ENCODE measurements around the gene SEPTIN5. TPM values are rescaled to one million over a fixed set of nuclear protein-coding genes. Genes with fewer than 3 reads are reported as not detected.
A peak's percentile ranks its signal among the peaks of the same experiment; 100 is the strongest.

Gene SEPTIN5
- total RNA-seq, 4 donors from 2014 or later, result 102 to 193 (median 125) TPM

DNA sequence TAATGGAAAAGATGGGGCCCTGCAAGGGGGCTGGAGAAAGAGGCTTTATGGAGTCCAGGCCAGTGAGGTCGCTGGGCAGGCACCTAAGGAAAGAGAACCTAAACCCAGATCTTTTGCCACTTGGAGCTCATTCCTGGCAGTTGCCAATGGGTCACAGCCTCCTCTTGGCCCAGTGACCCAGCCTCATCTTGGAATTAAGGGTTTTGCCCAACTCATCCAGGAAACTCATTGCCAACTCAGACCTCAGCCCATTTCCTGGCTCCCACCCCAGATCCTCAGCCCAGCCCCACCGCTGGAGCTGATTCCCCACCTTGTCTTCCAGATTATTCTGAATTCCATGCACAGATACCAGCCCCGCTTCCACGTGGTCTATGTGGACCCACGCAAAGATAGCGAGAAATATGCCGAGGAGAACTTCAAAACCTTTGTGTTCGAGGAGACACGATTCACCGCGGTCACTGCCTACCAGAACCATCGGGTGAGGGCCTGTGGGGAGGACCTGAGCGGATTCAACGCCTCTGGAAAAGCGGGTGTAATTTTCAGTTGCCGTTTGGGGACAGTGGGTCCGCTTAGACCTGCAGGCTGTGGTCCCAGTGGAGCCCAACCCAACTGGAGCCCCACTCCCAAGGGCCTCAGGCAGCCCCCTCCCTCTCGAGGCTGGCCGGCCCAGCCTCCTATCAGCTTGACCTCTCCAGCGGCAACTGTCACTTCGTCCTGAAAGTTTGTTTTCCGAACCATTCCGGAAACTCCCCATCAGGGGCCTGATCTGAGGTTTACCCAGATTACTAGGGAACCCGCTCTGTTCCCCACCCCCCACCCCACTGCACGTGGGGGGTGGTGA lies 50.6 kb downstream of the SEPTIN5 start:
- intact Hi-C loops (cut with DNase I; ENCODE audit: low total_unique reads), result no loop called here
- no peak for DNase-seq (ENCODE audit: low spot score in 2 of 2)
- TF ChIP-seq, protein P1, sequence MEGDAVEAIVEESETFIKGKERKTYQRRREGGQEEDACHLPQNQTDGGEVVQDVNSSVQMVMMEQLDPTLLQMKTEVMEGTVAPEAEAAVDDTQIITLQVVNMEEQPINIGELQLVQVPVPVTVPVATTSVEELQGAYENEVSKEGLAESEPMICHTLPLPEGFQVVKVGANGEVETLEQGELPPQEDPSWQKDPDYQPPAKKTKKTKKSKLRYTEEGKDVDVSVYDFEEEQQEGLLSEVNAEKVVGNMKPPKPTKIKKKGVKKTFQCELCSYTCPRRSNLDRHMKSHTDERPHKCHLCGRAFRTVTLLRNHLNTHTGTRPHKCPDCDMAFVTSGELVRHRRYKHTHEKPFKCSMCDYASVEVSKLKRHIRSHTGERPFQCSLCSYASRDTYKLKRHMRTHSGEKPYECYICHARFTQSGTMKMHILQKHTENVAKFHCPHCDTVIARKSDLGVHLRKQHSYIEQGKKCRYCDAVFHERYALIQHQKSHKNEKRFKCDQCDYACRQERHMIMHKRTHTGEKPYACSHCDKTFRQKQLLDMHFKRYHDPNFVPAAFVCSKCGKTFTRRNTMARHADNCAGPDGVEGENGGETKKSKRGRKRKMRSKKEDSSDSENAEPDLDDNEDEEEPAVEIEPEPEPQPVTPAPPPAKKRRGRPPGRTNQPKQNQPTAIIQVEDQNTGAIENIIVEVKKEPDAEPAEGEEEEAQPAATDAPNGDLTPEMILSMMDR (IDR thresholded peaks at IDR 0.05), result no peak
- TF ChIP-seq POLR2A (IDR thresholded peaks at IDR 0.05), result no peak
- WGBS, 2 donors, result 85% methylated on average over 25 of the region's 25 CpGs
- no peak overlapping the region for H3K4me3 ChIP-seq (ENCODE audit: low read depth, poor library complexity, severe bottlenecking)

DNA sequence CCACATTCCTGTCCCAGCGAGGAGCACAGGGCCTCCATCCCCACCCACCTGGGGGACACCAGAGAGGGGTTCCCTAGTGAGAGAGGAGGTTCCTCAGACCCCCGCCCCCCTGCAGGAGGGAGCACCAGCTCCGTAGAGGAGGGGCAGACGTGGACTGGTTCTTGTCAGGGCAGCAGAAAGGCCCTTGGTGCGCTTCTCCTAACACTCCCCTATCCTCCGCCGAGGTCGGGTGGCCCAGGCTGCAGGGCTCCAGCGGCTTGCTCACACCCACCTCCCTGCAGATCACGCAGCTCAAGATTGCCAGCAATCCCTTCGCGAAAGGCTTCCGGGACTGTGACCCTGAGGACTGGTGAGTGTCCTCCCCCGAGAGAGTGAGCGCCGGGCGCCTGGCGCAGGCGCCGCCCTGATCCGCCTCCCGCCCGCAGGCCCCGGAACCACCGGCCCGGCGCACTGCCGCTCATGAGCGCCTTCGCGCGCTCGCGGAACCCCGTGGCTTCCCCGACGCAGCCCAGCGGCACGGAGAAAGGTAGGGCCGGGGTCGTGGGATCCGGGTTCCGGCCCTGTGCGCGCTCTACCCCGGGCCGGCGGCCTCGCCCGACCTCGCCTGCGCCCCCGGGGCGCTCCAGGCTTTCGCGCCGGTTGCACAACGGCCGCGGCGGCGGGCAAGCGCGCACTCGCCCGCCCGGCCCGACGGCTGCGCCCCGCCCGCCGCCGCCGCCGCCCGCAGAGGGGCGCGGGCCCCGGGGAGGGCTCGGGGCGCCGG lies 51.4 kb downstream of the SEPTIN5 start:
- no peak for DNase-seq (ENCODE audit: low spot score in 2 of 2)
- TF ChIP-seq, protein P1 (IDR thresholded peaks at IDR 0.05), result no peak

DNA sequence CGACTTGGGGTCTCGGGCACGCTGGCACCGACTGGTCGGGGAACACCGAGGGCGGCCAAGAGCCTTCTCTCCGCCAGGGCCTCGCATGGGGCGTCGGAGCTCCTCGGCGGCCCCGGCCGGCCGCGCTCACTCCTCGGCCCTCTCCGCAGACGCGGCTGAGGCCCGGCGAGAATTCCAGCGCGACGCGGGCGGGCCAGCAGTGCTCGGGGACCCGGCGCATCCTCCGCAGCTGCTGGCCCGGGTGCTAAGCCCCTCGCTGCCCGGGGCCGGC lies 51.9 kb downstream of the SEPTIN5 start:
- intact Hi-C loops (cut with DNase I; ENCODE audit: low total_unique reads), result no loop called here
- DNase-seq (ENCODE audit: low spot score in 2 of 2), result no peak
- WGBS, 2 donors, result 15% methylated on average over 11 of the region's 36 CpGs; no CpG with 5 or more reads in 1 of the 2 donors
- H3K4me3 ChIP-seq (ENCODE audit: low read depth, poor library complexity, severe bottlenecking), result peak overlapping the region; percentile 22
- TF ChIP-seq, protein P1 (IDR thresholded peaks at IDR 0.05), result no peak
- no peak for TF ChIP-seq POLR2A (IDR thresholded peaks at IDR 0.05)

More for the DNA sequence above, 51.4 kb downstream of the SEPTIN5 start:
- H3K4me3 ChIP-seq (ENCODE audit: low read depth, poor library complexity, severe bottlenecking), result no peak overlapping the region
- WGBS, 2 donors, result 21 to 53% methylated on average over 5 to 15 of the region's 83 CpGs
- intact Hi-C loops (cut with DNase I; ENCODE audit: low total_unique reads), result no loop called here

DNA sequence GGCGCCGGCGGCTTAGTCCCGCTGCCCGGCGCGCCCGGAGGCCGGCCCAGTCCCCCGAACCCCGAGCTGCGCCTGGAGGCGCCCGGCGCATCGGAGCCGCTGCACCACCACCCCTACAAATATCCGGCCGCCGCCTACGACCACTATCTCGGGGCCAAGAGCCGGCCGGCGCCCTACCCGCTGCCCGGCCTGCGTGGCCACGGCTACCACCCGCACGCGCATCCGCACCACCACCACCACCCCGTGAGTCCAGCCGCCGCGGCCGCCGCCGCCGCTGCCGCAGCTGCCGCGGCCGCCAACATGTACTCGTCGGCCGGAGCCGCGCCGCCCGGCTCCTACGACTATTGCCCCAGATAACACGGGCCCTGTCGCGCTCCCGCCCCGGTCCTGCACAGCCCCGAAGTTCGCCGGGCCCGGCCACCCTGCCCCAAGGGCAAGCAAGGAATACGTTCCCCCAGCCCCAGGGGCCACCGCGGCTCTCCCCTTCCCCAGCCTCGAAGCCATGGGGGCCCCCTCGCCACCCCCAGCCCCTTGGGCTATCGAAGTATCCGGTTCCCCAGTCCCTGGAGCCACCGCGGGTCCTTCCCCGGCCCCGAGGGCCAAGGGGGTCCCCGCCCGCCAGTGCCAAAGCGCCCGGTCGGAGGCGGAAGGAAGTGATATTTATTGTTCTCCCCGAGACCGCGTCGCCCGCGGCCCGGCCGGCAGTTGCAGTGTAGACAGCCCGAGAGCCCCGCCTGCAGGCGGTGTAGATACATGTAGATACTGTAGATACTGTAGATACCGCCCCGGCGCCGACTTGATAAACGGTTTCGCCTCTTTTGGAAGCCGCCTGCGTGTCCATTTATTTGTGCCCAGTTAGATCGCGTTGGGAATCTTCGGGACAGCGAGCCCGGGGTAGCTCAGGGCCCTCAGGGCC lies 52.5 kb downstream of the SEPTIN5 start:
- intact Hi-C loops (cut with DNase I; ENCODE audit: low total_unique reads), result no loop called here
- H3K4me3 ChIP-seq (ENCODE audit: low read depth, poor library complexity, severe bottlenecking), result peak overlapping the region; percentile 22
- no peak for DNase-seq (ENCODE audit: low spot score in 2 of 2)
- WGBS, 2 donors, result 30 to 37% methylated on average over 47 to 84 of the region's 103 CpGs
- no peak for TF ChIP-seq POLR2A (IDR thresholded peaks at IDR 0.05)
- TF ChIP-seq, protein P1 (IDR thresholded peaks at IDR 0.05), result no peak

DNA sequence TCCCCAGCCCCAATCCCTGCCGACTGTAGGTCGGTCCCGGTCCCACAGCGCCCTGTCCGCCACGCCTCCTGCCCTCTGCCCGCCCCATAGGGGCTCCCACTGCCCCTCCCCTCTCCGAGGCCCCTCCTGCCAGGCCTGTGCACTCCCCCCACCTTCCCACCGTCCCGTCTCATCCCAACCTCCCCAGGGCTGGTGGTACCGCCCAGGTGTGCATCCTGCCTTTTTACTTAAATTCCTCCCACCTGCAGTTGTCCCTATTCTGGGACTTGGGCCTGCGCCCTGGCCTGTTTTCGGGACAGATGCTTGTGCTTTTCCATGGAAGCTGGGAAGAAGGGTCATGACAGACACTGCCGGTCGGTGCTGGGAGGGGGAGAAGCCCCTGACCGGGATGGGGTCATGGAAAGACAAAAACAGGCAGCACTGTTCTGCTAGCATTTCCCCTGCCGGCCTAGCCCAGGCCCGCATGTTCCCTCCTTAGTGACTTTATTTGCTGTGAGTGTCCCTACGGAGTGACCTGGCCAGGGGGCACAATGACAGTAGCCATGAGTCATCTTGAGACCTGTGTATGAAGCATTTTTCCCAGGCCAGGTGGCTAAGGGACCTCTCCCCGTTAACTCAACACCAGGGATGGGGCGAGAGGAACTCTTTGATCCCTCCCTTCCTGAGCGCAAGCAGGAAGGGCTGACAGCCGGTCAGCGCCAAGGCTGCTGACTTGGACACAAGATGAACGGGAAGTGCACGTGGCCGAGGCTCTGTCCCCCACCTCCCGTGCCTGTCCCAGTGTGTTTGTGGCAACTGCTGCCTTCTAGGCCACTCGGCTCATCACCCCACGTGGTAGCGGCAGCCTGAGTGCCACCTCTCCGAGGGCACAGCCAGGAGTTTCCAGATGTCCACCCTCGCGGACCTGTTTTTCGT lies 53.4 kb downstream of the SEPTIN5 start:
- no peak for TF ChIP-seq POLR2A (IDR thresholded peaks at IDR 0.05)
- TF ChIP-seq, protein P1 (IDR thresholded peaks at IDR 0.05), result no peak
- no peak overlapping the region for H3K4me3 ChIP-seq (ENCODE audit: low read depth, poor library complexity, severe bottlenecking)
- intact Hi-C loops (cut with DNase I; ENCODE audit: low total_unique reads), result no loop called here
- DNase-seq (ENCODE audit: low spot score in 2 of 2), result peak in 1 of 2 donors; percentile 54
- 54 to 59% methylated on average over 34 of the region's 35 CpGs for WGBS, 2 donors
